GM12892 (cell line): ENCODE measurements around the gene GTF3C5.

Experiments
- POLR2A ChIP-seq: IDR thresholded peaks from 2 replicates; pipeline ENCODE4 v1.6.1; 2011; ENCODE audit warnings: low read depth, low read length, control low read depth
- POLR2AphosphoS5 ChIP-seq: IDR thresholded peaks from 2 replicates; pipeline ENCODE4 v1.6.1; 2011; ENCODE audit warnings: low read depth, low read length, control low read depth
- TAF1 ChIP-seq: IDR thresholded peaks from 2 replicates; pipeline ENCODE4 v1.6.1; 2011; ENCODE audit warnings: low read depth, mild to moderate bottlenecking, control low read depth, low read length, borderline replicate concordance

GRCh38 chr9:133063159-133063499 lies 32.3 kb downstream of the GTF3C5 start:
- TF ChIP-seq POLR2A (no peak), POLR2AphosphoS5 (no peak), TAF1 (no peak)
